GM18511 (cell line): ENCODE measurements around the gene GRM5.
A peak's percentile ranks its signal among the peaks of the same experiment; 100 is the strongest.
"Not testable (repeated sequence)": the region's sequence is repeated elsewhere in the genome, so short reads cannot be mapped to it uniquely, and the experiment has no call there.

Source experiments
- ATAC-seq: cut with Tn5 transposase; IDR thresholded peaks from one replicate; pipeline ENCODE4 v1.9.1; 2021; ENCODE audit warnings: mild to moderate bottlenecking, moderate library complexity; ENCODE audit not compliant: unreplicated experiment

Gene GRM5

GRCh38 chr11:88552379-88553062 lies 513.3 kb downstream of the GRM5 start:
- peak; percentile 99 for ATAC-seq

GRCh38 chr11:88544656-88545280 lies 521.0 kb downstream of the GRM5 start:
- peak; percentile 4 for ATAC-seq

DNA sequence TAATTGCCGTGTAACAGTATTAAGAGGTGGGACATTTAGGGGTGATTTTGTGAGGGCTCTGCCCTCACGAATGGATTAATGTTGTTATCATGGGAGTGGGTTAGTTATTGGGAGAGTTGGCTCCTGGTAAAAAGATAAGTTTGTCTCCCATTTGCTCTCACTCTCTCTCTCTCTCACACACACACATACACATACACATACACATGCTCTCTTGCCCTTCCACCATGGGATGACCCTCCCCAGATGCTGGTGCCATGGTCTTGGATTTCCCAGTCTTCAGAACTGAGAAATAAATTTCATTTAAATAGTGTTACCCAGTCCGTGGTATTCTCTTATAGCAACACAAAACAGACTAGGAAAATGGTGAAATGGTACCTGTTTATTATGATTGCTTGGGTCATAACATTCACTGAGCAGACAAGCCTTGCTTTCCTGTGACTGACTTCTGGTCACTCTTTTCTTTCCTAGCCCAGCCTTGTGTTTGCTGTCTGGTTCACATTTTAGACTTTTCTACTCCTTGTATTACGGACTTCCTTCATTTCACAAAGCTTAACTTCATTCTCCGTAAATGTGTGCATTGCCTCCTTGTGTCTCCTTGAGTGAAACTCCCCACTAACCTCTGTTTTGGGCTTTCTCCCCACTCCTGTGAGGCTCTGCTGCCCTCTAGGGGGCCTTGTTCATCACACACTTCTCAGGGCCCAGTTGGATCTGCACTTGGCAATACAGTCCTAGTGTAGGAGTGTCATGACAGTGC lies 521.7 kb downstream of the GRM5 start:
- ATAC-seq = peak; percentile 100

DNA sequence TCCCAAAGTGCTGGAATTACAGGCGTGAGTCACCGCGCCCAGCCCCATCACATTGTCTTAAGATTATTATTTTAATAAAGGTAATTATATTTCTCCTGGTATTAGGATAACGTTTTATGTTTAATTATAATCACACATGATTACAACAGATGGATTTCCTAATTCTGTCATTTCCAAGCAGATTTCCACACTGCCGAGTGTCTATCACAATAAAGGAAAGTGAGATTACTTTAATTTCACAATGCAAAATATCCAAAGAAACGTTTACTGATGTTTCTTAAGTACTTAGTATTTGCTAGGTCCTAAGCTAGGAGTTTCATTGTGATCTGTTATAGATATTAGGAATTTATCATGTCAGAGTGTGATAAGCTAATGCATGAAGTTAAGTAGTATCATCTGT lies 524.8 kb downstream of the GRM5 start:
- no peak for ATAC-seq

GRCh38 chr11:88538098-88538497 lies 527.7 kb downstream of the GRM5 start:
- no peak for ATAC-seq

DNA sequence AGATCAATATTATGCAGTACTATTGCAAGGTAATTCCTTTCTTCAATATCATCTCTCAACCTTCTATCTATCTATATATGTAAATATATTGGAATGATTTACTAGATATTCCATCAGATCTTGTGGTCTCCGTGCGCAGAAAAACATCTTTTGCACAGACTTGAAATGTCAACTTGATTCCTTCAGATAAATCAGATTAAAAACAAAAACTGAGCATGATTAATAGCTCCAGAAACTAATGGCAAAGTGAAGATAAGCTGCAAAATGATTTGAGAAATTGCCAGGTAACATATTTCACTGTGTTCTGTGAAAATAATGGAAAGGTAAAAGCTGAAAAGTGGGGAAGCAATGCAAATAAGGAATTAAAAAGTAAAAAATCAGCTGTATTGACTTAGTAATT lies 528.2 kb downstream of the GRM5 start:
- no peak for ATAC-seq

GRCh38 chr11:88536616-88537265 lies 529.0 kb downstream of the GRM5 start:
- ATAC-seq = no peak

DNA sequence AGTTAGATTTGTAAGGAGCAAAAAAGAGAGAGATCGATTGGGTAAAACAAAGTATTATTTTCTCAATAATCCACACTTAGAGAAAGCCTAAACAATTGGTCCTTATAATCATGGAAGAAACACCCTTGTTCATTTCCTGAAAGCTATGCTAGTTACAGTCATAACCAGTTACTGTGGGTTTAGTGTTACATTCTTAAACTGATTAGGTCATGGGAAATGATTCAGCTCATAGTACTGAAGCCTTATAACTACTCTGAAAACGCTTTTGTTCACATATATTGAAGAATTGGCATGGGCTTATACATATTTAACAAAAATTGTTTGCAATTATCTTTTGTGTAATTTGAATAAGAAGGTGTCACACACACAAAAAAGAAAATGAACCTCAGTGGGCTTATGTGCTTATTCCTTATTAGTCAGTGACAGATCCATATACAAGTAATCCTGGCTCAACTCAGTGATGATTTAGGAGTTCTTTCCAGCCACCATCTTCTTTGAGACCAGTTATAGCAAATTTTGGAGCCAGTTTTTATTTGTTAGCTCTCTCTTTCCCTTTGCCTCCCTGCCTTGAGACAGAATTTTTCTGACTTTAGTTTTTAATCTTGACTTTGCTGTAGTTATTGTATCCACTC lies 529.8 kb downstream of the GRM5 start:
- peak; percentile 97 for ATAC-seq

- ATAC-seq = no peak
Observed at GRCh38 chr11:88535266-88535665, 530.5 kb downstream of the GRM5 start.

- ATAC-seq = not testable (repeated sequence)
Observed at GRCh38 chr11:88534706-88535105, 531.1 kb downstream of the GRM5 start.

GRCh38 chr11:88534185-88534584 lies 531.6 kb downstream of the GRM5 start:
- no peak for ATAC-seq

- ATAC-seq = no peak
Observed at GRCh38 chr11:88533001-88533400, 532.8 kb downstream of the GRM5 start.

GRCh38 chr11:88531831-88532230 lies 534.0 kb downstream of the GRM5 start:
- no peak for ATAC-seq

DNA sequence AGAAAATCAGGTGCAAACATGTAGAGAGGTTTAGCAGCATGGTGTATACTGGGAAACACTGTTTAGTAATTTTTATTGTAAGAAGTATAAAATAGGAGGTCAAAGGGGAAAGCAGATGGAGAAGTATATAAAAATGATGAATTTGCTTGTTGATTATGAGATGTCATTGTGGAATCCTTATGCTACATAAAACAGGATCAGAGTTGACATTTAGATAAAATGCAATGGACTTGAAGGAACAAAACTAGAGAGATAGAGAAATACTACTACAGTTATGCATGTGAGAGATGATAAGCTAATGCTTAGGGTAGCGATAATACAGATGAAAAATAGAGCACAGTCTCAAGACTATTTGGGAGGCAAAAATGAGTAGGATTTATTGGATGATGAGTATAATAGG lies 536.4 kb downstream of the GRM5 start:
- ATAC-seq = no peak

DNA sequence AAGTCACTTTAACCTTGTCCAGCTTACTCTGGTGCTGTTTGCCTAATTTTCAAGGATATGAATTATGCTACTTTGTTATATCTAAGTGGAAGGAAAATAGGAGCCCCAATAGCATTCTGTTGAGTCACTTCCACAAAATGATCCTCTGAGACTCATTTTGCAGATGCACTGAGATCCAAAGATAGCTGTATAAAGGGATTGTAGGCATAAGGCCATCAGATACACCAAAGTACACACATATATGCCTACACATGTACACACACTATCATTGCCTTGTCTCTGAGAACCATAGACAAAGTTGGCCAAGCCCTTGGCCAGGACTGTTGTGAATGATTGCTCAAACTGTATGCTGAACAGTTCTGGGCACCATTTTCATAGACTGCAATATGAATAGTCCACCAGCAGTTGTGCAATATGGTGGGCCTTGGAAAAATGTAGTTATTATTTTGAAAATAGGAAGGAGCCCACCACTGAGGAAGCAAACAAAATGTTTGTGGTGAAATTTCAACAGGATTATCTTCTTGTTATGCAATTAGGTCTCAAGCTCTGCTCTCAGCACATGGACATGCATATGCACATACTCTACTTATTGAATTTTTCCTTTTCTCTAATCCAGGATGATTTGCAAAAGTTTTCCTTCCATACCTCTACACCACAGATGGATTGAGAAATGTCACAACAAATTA lies 542.3 kb downstream of the GRM5 start:
- no peak for ATAC-seq

DNA sequence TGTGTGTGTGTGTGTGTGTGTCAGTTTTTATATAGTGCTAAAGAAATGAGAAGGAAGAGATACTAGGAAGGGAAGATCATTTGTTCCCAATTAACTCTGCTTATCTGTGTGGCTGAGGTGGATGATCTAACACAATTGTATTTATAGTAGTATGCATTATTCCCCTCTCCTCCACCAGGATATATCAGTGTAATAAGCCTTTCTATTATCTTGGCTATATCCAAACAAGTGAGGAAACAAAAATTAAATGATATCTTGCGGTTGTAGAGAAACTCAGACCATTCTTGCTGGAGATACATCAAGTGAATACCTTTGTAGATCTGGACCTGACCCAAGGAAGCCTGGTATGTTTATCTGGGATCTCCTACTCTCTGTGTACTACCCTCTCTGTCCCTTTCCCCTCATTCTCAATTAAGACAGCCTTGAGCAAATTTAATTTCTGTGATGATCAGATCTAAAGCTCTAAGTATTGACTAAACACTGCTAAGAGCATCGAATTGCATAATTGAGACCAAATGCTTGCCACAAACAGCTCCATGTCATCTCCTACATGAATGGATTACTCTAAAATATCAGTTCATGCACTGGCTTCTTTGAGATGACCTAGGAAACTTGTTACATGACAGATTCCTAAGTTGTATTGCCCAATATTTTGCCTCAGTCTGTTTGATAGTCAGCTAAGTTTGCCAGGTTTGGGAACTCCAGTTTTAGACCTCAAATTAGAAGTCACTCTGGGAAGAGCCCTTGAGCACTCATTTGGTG lies 543.0 kb downstream of the GRM5 start:
- no peak for ATAC-seq

DNA sequence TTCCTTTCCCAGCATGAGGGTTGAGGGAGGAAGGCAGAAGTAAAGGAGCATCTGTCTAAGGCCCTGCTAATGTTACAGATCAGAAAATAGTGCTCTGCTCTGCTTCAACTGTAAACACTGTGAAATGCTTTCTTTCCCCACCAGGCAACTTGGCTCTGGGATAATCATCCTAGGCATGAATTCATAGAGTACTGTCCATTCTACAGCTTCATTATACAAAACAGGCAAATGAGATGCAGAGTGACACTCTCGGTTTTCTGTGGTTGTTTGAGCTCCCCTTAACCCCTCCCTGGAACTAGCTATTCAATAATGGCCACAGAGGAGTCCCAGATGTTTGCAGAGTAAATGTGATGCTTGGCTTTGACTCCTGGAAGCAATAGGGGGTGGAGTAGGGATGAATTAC lies 544.0 kb downstream of the GRM5 start:
- ATAC-seq = no peak

- no peak for ATAC-seq
Observed at GRCh38 chr11:88521399-88521798, 544.4 kb downstream of the GRM5 start.

GRCh38 chr11:88520391-88520790 lies 545.4 kb downstream of the GRM5 start:
- ATAC-seq = no peak

GRCh38 chr11:88515002-88515401 lies 550.8 kb downstream of the GRM5 start:
- ATAC-seq = no peak
